ENCODE measurements around the gene OR52N1. TPM values are rescaled to one million over a fixed set of nuclear protein-coding genes. Genes with fewer than 3 reads are reported as not detected.

The OR52N1 gene
- total RNA-seq, 1 donor = under 0.01 TPM

- DNase-seq (ENCODE audit: low read depth) = no peak
- TF ChIP-seq CTCF (IDR thresholded peaks at IDR 0.05; ENCODE audit: insufficient read depth, low read depth, low read length) = no peak
- H3K4me3 ChIP-seq (ENCODE audit: low read depth, low read length) = no peak overlapping the region
Measured at GRCh38 chr11:5737670-5738392, 53.2 kb downstream of the OR52N1 start.

GRCh38 chr11:5737091-5737490, 54.0 kb downstream of the OR52N1 start:
- no peak overlapping the region for H3K4me3 ChIP-seq (ENCODE audit: low read depth, low read length)
- TF ChIP-seq CTCF (IDR thresholded peaks at IDR 0.05; ENCODE audit: insufficient read depth, low read depth, low read length) = no peak
- DNase-seq (ENCODE audit: low read depth) = peak; percentile 20

Other genes starting within 250 kb of the OR52N1 start
- 0.32 and 0.86 TPM in 2 replicates for gene OR52H1, start 242.7 kb downstream of the OR52N1 start, total RNA-seq
- gene OR52B6, start 210.4 kb downstream of the OR52N1 start, total RNA-seq = not detected in 2 replicates
- gene TRIM6, start 194.6 kb downstream of the OR52N1 start, total RNA-seq = 6.1 and 6.5 TPM in 2 replicates
- gene TRIM34, start 166.3 kb downstream of the OR52N1 start, total RNA-seq = 7.1 and 10.4 TPM in 2 replicates
- 31.2 and 65.2 TPM in 2 replicates for gene TRIM5, start 106.2 kb downstream of the OR52N1 start, total RNA-seq
- 70.9 and 104 TPM in 2 replicates for gene TRIM22, start 101.5 kb downstream of the OR52N1 start, total RNA-seq
- gene OR56B1, start 54.8 kb downstream of the OR52N1 start, total RNA-seq = not detected in 2 replicates
- gene OR52N4, start 37.0 kb downstream of the OR52N1 start, total RNA-seq = not detected in 2 replicates
- gene OR52N5, start 7.9 kb downstream of the OR52N1 start, total RNA-seq = under 0.01 TPM in 1 of 2 replicates, not detected in the other
- gene OR52N2, start 17.7 kb upstream of the OR52N1 start, total RNA-seq = not detected in 2 replicates
- 0.43 TPM in 1 of 2 replicates, not detected in the other for gene OR52E6, start 50.6 kb upstream of the OR52N1 start, total RNA-seq
- not detected in 2 replicates for gene OR52E8, start 66.4 kb upstream of the OR52N1 start, total RNA-seq
- gene OR52E4, start 89.4 kb upstream of the OR52N1 start, total RNA-seq = not detected in 2 replicates
- not detected in 2 replicates for gene OR52E5, start 101.9 kb upstream of the OR52N1 start, total RNA-seq
- not detected in 2 replicates for gene OR56A3, start 151.0 kb upstream of the OR52N1 start, total RNA-seq
- not detected in 2 replicates for gene OR56A5, start 177.2 kb upstream of the OR52N1 start, total RNA-seq
- not detected in 2 replicates for gene OR52L1, start 195.7 kb upstream of the OR52N1 start, total RNA-seq
- gene OR56A4, start 215.7 kb upstream of the OR52N1 start, total RNA-seq = not detected in 2 replicates
- gene OR56A1, start 239.5 kb upstream of the OR52N1 start, total RNA-seq = under 0.01 TPM in 2 replicates

Data from fibroblast of villous mesenchyme (primary cell).